ENCODE measurements around the gene DNAJC5G. TPM values are rescaled to one million over a fixed set of nuclear protein-coding genes. Genes with fewer than 3 reads are reported as not detected.

The DNAJC5G gene
- total and polyA plus RNA-seq, 9 of the 15 experiments (the other 6 are each of a cell fraction or from before 2014, with no cell fraction given) = not detected

GRCh38 chr2:27320958-27321543, 45.8 kb downstream of the DNAJC5G start (continued):
- TF ChIP-seq MNT (conservative IDR thresholded peaks at IDR 0.05) = peak in 1 of 2 experiments; percentile 61; a peak in 1 of 4 replicates
- TF ChIP-seq ZNF639 (CRISPR knock-in tag; conservative IDR thresholded peaks at IDR 0.05 in 1 of 2, IDR thresholded peaks at IDR 0.05 in 1 of 2) = 0 out of 4 replicates have a peak, but pooled peaks of 1 of the 2 experiments have one; percentile 31
- no peak for TF ChIP-seq BRCA1 (IDR thresholded peaks at IDR 0.05)
- no peak for TF ChIP-seq BRCA1 (CRISPR knock-in tag; IDR thresholded peaks at IDR 0.05)
- no peak for TF ChIP-seq NFYB (IDR thresholded peaks at IDR 0.05; ENCODE audit: extremely low read depth, insufficient read length)
- no peak for TF ChIP-seq ZFP1 (CRISPR knock-in tag; IDR thresholded peaks at IDR 0.05)
- TF ChIP-seq ATF3 (IDR thresholded peaks at IDR 0.05) = peak; percentile 99
- TF ChIP-seq ATF3 (CRISPR knock-in tag; conservative IDR thresholded peaks at IDR 0.05) = peak; percentile 99
- peak; percentile 54 for TF ChIP-seq NEUROD1 (IDR thresholded peaks at IDR 0.05; ENCODE audit: borderline replicate concordance, low read depth, low read length, partially characterized antibody)
- TF ChIP-seq CTCF (IDR thresholded peaks at IDR 0.05 in 2 of 3, conservative IDR thresholded peaks at IDR 0.05 in 1 of 3; ENCODE audit: insufficient read depth in 2 of 3, low read depth in 1 of 3, low read length in 3 of 3) = peak; percentile 71 to 76 (median 76)

Data from K562 (cell line).